Muscle layer of duodenum (tissue), 2 donors: Measurements from ENCODE around the gene AMPD3.

ENCODE experiments used
- H3K27ac ChIP-seq: one replicate; pipeline ENCODE4 v1.7.0; 2013; ENCODE audit warnings: mild to moderate bottlenecking, low read length
- H3K27me3 ChIP-seq: one replicate; pipeline ENCODE4 v1.7.0; 2013; ENCODE audit warnings: low read depth, mild to moderate bottlenecking, control low read depth, low read length
- H3K36me3 ChIP-seq, 2 donors: one replicate each; pipeline ENCODE4 v1.7.0; 2013; ENCODE audit warnings: low read length in 2 of 2, control low read depth in 1 of 2, mild to moderate bottlenecking in 1 of 2; ENCODE audit not compliant: insufficient read depth in 2 of 2, control insufficient read depth in 1 of 2
- H3K4me1 ChIP-seq, 2 donors: one replicate each; pipeline ENCODE4 v1.7.0; 2013; ENCODE audit warnings: low read length in 2 of 2, mild to moderate bottlenecking in 2 of 2, control low read depth in 1 of 2, moderate library complexity in 1 of 2; ENCODE audit not compliant: insufficient read depth in 2 of 2, control insufficient read depth in 1 of 2
- H3K4me3 ChIP-seq, 2 donors: one replicate each; pipeline ENCODE4 v1.7.0; 2013; ENCODE audit warnings: low read length in 2 of 2, low read depth in 1 of 2, mild to moderate bottlenecking in 1 of 2
- H3K9me3 ChIP-seq, 2 donors: one replicate each; pipeline ENCODE4 v1.7.0; 2013; ENCODE audit warnings: low read length in 2 of 2, control low read depth in 1 of 2, mild to moderate bottlenecking in 1 of 2; ENCODE audit not compliant: control insufficient read depth in 1 of 2
- donor health status: healthy.

Gene AMPD3

GRCh38 chr11:10532526-10532925 is 77.5 kb downstream of the AMPD3 start:
- Histone ChIP-seq H3K27me3 (no peaks in the 10 kb centered on the region), H3K4me1 (no peaks in the 10 kb centered on the region), H3K27ac (no peak overlapping the region), H3K4me3 (no peak overlapping the region), H3K36me3 (peaks cover 23 to 34% of the 10 kb centered on the region in 2 donors), H3K9me3 (no peaks in the 10 kb centered on the region)

- H3K27me3 ChIP-seq: no peaks in the 10 kb centered on the region
- no peaks in the 10 kb centered on the region for H3K4me1 ChIP-seq
- H3K9me3 ChIP-seq: no peaks in the 10 kb centered on the region
- no peak overlapping the region for H3K27ac ChIP-seq
- H3K4me3 ChIP-seq: no peak overlapping the region
- peaks cover 23 to 32% of the 10 kb centered on the region in 2 donors for H3K36me3 ChIP-seq
Measured at GRCh38 chr11:10533323-10533722, 78.3 kb downstream of the AMPD3 start.

GRCh38 chr11:10534316-10534715 is 79.3 kb downstream of the AMPD3 start:
- Histone ChIP-seq H3K4me1 (no peaks in the 10 kb centered on the region), H3K27ac (no peak overlapping the region), H3K27me3 (no peaks in the 10 kb centered on the region), H3K4me3 (no peak overlapping the region), H3K36me3 (peaks cover 17 to 25% of the 10 kb centered on the region in 2 donors), H3K9me3 (no peaks in the 10 kb centered on the region)

GRCh38 chr11:10537600-10537999 is 82.5 kb downstream of the AMPD3 start:
- H3K9me3 ChIP-seq: no peaks in the 10 kb centered on the region
- H3K27me3 ChIP-seq: no peaks in the 10 kb centered on the region
- H3K27ac ChIP-seq: no peak overlapping the region
- peaks cover 10% of the 10 kb centered on the region in 2 donors for H3K36me3 ChIP-seq
- H3K4me1 ChIP-seq: peaks cover 5 to 8% of the 10 kb centered on the region in 2 donors
- no peak overlapping the region for H3K4me3 ChIP-seq

GRCh38 chr11:10538924-10539323 is 83.9 kb downstream of the AMPD3 start:
- Histone ChIP-seq H3K36me3 (peaks cover 0 to under 1% of the 10 kb centered on the region in 2 donors), H3K9me3 (no peaks in the 10 kb centered on the region), H3K27ac (no peak overlapping the region), H3K4me1 (peaks cover 5 to 8% of the 10 kb centered on the region in 2 donors), H3K4me3 (no peak overlapping the region), H3K27me3 (no peaks in the 10 kb centered on the region)

- Histone ChIP-seq H3K4me3 (no peak overlapping the region), H3K27ac (no peak overlapping the region), H3K36me3 (no peaks in the 10 kb centered on the region), H3K9me3 (no peaks in the 10 kb centered on the region), H3K4me1 (peaks cover 5 to 8% of the 10 kb centered on the region in 2 donors), H3K27me3 (no peaks in the 10 kb centered on the region)
Measured at GRCh38 chr11:10539339-10539738, 84.3 kb downstream of the AMPD3 start.

GRCh38 chr11:10540546-10540914 is 85.5 kb downstream of the AMPD3 start:
- Histone ChIP-seq H3K4me3 (peak overlapping the region; percentile 83), H3K36me3 (no peaks in the 10 kb centered on the region), H3K9me3 (no peaks in the 10 kb centered on the region), H3K27me3 (no peaks in the 10 kb centered on the region), H3K4me1 (peaks cover 5 to 8% of the 10 kb centered on the region in 2 donors), H3K27ac (peak overlapping the region; percentile 71)

GRCh38 chr11:10540915-10541560 is 86.0 kb downstream of the AMPD3 start, which contains the start of gene RNF141:
RNF141 (minus strand) TSS chr11:10541187; CDS start chr11:10534158, 7,029 bp downstream.
- Histone ChIP-seq H3K27me3 (no peaks in the 10 kb centered on the region), H3K36me3 (no peaks in the 10 kb centered on the region), H3K4me3 (peak within 1 kb of the TSS; percentile 83), H3K9me3 (no peaks in the 10 kb centered on the region), H3K4me1 (peaks cover 5 to 8% of the 10 kb centered on the region in 2 donors), H3K27ac (peak within 1 kb of the TSS; percentile 71)

GRCh38 chr11:10541561-10541930 is 86.5 kb downstream of the AMPD3 start:
- Histone ChIP-seq H3K4me1 (peaks cover 5 to 8% of the 10 kb centered on the region in 2 donors), H3K4me3 (peak overlapping the region; percentile 83), H3K36me3 (no peaks in the 10 kb centered on the region), H3K27me3 (no peaks in the 10 kb centered on the region), H3K9me3 (no peaks in the 10 kb centered on the region), H3K27ac (no peak overlapping the region)

- H3K36me3 ChIP-seq: no peaks in the 10 kb centered on the region
Measured at GRCh38 chr11:10542776-10543175, 87.7 kb downstream of the AMPD3 start.

GRCh38 chr11:10543782-10544181 is 88.7 kb downstream of the AMPD3 start:
- Histone ChIP-seq H3K4me1 (peaks cover 5 to 8% of the 10 kb centered on the region in 2 donors), H3K9me3 (no peaks in the 10 kb centered on the region), H3K27me3 (no peaks in the 10 kb centered on the region), H3K4me3 (no peak overlapping the region), H3K27ac (no peak overlapping the region), H3K36me3 (no peaks in the 10 kb centered on the region)

More at GRCh38 chr11:10542776-10543175, 87.7 kb downstream of the AMPD3 start:
- Histone ChIP-seq H3K4me1 (peaks cover 5 to 8% of the 10 kb centered on the region in 2 donors), H3K27ac (no peak overlapping the region), H3K27me3 (no peaks in the 10 kb centered on the region), H3K4me3 (no peak overlapping the region), H3K9me3 (no peaks in the 10 kb centered on the region)
